HepG2 (cell line): Measurements from ENCODE around the gene IFNAR2. TPM values are rescaled to one million over a fixed set of nuclear protein-coding genes. Genes with fewer than 3 reads are reported as not detected.

Source experiments
- ATAC-seq: fragments of 200-7000 bp; cut with Tn5 transposase; 3 replicates; pipeline ENCODE4 v1.9.1; 2020; ENCODE audit warnings: mild to moderate bottlenecking, moderate library complexity
- BruUV-seq: library from RNA; stranded (reverse); fragments of 400-500 nt; replicated peaks from 2 replicates; lab custom pipeline; 2021; lab: Mats Ljungman, UMichigan
- CTCF ChIA-PET: fragments of 300-600 bp; formaldehyde crosslinking; extraction: SDS; loops from one replicate; lab custom pipeline; 2021; ENCODE audit warnings: low total read pairs, inconsistent platforms, low intra/inter-chr PET ratio; lab: Yijun Ruan, JAX
- POLR2A ChIA-PET: fragments of 350-600 bp; sonication (Branson Sonifier 250); formaldehyde crosslinking; loops from one replicate; lab custom pipeline; 2020; ENCODE audit warnings: antibody characterized with exemption, inconsistent platforms; lab: Yijun Ruan, JAX
- DNase-seq: peaks from one replicate; pipeline ENCODE4 v3.0.0-alpha.2; 2015; ENCODE audit warnings: low spot score
- FAIRE-seq: peaks from 3 replicates; lab custom pipeline; 2011; peaks lifted over from hg19 to GRCh38; lab: Jason Lieb, UNC
- H2AFZ ChIP-seq: one replicate; pipeline ENCODE4 v1.6.1; 2011; ENCODE audit warnings: low read length, inconsistent platforms
- H3K27ac ChIP-seq: fragments of 300-600 bp; 3 replicates; pipeline ENCODE4 v1.8.0; 2011; ENCODE audit warnings: mixed run types, mild to moderate bottlenecking, mixed read lengths, low read length, inconsistent platforms; ENCODE audit not compliant: insufficient read depth; ENCODE audit errors: extremely low read length
- H3K27me3 ChIP-seq, 2 experiments: fragments of 200-600 bp in 1 of 2; 2 replicates in 1 of 2; 3 replicates in 1 of 2; pipeline versions ENCODE4 v1.6.0 to v1.8.0; 2011; ENCODE audit warnings: low read length in 2 of 2, mild to moderate bottlenecking in 2 of 2, moderate library complexity in 2 of 2, inconsistent platforms in 1 of 2; ENCODE audit not compliant: insufficient read depth in 2 of 2, control insufficient read depth in 1 of 2
- H3K36me3 ChIP-seq, 2 experiments: fragments of 200-600 bp in 1 of 2; replicated peaks in 1 of 2; 2 replicates in 1 of 2; 3 replicates in 1 of 2; pipeline versions ENCODE4 v1.5.1 to v1.8.0; 2011; ENCODE audit warnings: low read length in 2 of 2, inconsistent platforms in 1 of 2; ENCODE audit not compliant: insufficient read depth in 2 of 2, control insufficient read depth in 1 of 2
- H3K4me1 ChIP-seq: 2 replicates; pipeline ENCODE4 v1.5.1; 2012; ENCODE audit warnings: low read length, inconsistent platforms; ENCODE audit not compliant: insufficient read depth
- H3K4me2 ChIP-seq: 2 replicates; pipeline ENCODE4 v1.6.0; 2011; ENCODE audit warnings: low read depth, low read length, inconsistent platforms
- H3K4me3 ChIP-seq, 3 experiments: fragments of 200-600 bp in 1 of 3; sonication (generic), shearing (Covaris generic) in 1 of 3; replicated peaks in 1 of 3; 2 replicates each; pipeline ENCODE4 v1.5.1; 2011 to 2016; ENCODE audit warnings: low read length in 3 of 3, inconsistent platforms in 2 of 3, low read depth in 2 of 3, mild to moderate bottlenecking in 2 of 3, control low read depth in 1 of 3, mixed read lengths in 1 of 3; ENCODE audit not compliant: insufficient read depth in 1 of 3
- H3K79me2 ChIP-seq: one replicate; pipeline ENCODE4 v1.6.1; 2011; ENCODE audit warnings: low read length, inconsistent platforms; ENCODE audit not compliant: insufficient read depth
- H3K9ac ChIP-seq: 2 replicates; pipeline ENCODE4 v1.6.0; 2011; ENCODE audit warnings: mild to moderate bottlenecking, low read depth, low read length, inconsistent platforms; ENCODE audit not compliant: insufficient read depth
- H3K9me3 ChIP-seq: 2 replicates; pipeline ENCODE4 v1.5.1; 2012; ENCODE audit warnings: mild to moderate bottlenecking, low read length
- H4K20me1 ChIP-seq: 2 replicates; pipeline ENCODE4 v1.6.0; 2011; ENCODE audit warnings: inconsistent platforms, mild to moderate bottlenecking, low read length, moderate library complexity; ENCODE audit not compliant: insufficient read depth
- BATF2 ChIP-seq: sonication (generic); formaldehyde crosslinking; IDR thresholded peaks from 2 replicates; pipeline ENCODE4 v1.8.0; 2022; ENCODE audit warnings: mild to moderate bottlenecking, missing genetic modification reagents, moderate library complexity
- ETV5 ChIP-seq: IDR thresholded peaks from 2 replicates; pipeline ENCODE4 v1.6.1; 2018; ENCODE audit warnings: missing biosample characterization, missing genetic modification reagents, inconsistent platforms, borderline replicate concordance
- GLI4 ChIP-seq: sonication (generic); formaldehyde crosslinking; IDR thresholded peaks from 2 replicates; pipeline ENCODE4 v1.5.1; 2020; ENCODE audit warnings: missing genetic modification reagents, mild to moderate bottlenecking, moderate library complexity, borderline replicate concordance
- NCOA5 ChIP-seq: sonication (generic); formaldehyde crosslinking; IDR thresholded peaks from 2 replicates; pipeline ENCODE4 v1.4.0; 2020; ENCODE audit warnings: missing genetic modification reagents
- RARG ChIP-seq: sonication (generic); formaldehyde crosslinking; IDR thresholded peaks from 2 replicates; pipeline ENCODE4 v1.4.0; 2020; ENCODE audit warnings: low read depth, mild to moderate bottlenecking, missing genetic modification reagents
- SIN3A ChIP-seq: IDR thresholded peaks from 2 replicates; pipeline ENCODE4 v1.6.1; 2011; ENCODE audit warnings: low read depth, mild to moderate bottlenecking, control low read depth, low read length, borderline replicate concordance
- SRF ChIP-seq: IDR thresholded peaks from 2 replicates; pipeline ENCODE4 v1.6.1; 2011; ENCODE audit warnings: mild to moderate bottlenecking, low read depth, low read length, moderate library complexity
- TP53 ChIP-seq: sonication (generic); formaldehyde crosslinking; conservative IDR thresholded peaks from 2 replicates; pipeline ENCODE4 v1.4.0; 2020; ENCODE audit warnings: missing genetic modification reagents
- YEATS2 ChIP-seq: sonication (generic); formaldehyde crosslinking; IDR thresholded peaks from 2 replicates; pipeline ENCODE4 v1.4.0; 2020; ENCODE audit warnings: missing genetic modification reagents, borderline replicate concordance
- ZBTB20 ChIP-seq: sonication (generic); formaldehyde crosslinking; IDR thresholded peaks from 2 replicates; pipeline ENCODE4 v1.8.1; 2023; ENCODE audit warnings: missing genetic modification reagents, low read depth, mild to moderate bottlenecking, borderline replicate concordance
- ZFP36L1 ChIP-seq: sonication (generic); formaldehyde crosslinking; IDR thresholded peaks from 2 replicates; pipeline ENCODE4 v1.8.0; 2022; ENCODE audit warnings: mild to moderate bottlenecking, missing genetic modification reagents, moderate library complexity
- ZNF576 ChIP-seq: sonication (generic); formaldehyde crosslinking; IDR thresholded peaks from 2 replicates; pipeline ENCODE4 v1.4.0; 2020; ENCODE audit warnings: mild to moderate bottlenecking, missing genetic modification reagents
- WGBS: methylation state at CpG from one replicate; pipeline ENCODE4 v1.1.6; 2017; ENCODE audit warnings: low lambda C conversion rate; 5-methylcytosine and 5-hydroxymethylcytosine counted together
- in situ Hi-C: cut with HindIII; loops from 2 replicates; pipeline ENCODE4 v1.10.0; 2017; ENCODE audit warnings: low pct_unique_long_range_greater_than_20kb; ENCODE audit not compliant: extremely low pct_ligation_motif_present
- intact Hi-C: fragments of 100-400 bp; cut with micrococcal nuclease; formaldehyde crosslinking; loops from one replicate; pipeline ENCODE4 v1.10.0; 2022; ENCODE audit not compliant: unreplicated experiment
- polyA plus RNA-seq, 8 experiments: library from polyadenylated mRNA; depleted of rRNA in 3 of 8; stranded (reverse) in 7 of 8; unstranded in 1 of 8; fragments of >200 nt; fragmentation: Illumina TruSeq in 4 of 8; extraction: Trizol in 4 of 8; gene quantifications; 2 replicates each; pipeline versions ENCODE4 v1.2.1 to v1.2.3, GENCODE V29; 2011 to 2016; ENCODE audit warnings: low read depth in 4 of 8, missing spikeins in 1 of 8, mixed read lengths in 1 of 8; ENCODE audit not compliant: insufficient read depth in 1 of 8
- total RNA-seq, 5 experiments: library from RNA; depleted of rRNA; stranded (reverse); fragments of >200 nt; fragmentation: Illumina TruSeq; extraction: Trizol; gene quantifications; 2 replicates each; pipeline ENCODE4 v1.2.3, GENCODE V29; 2016; ENCODE audit warnings: low read depth in 1 of 5
- TF ChIP-seq, protein P1 (sequence below): sonication (generic); formaldehyde crosslinking; IDR thresholded peaks from 2 replicates; pipeline ENCODE4 v1.5.0; 2020; ENCODE audit warnings: mild to moderate bottlenecking, missing genetic modification reagents, borderline replicate concordance

The IFNAR2 gene
- total and polyA plus RNA-seq, 2 of the 13 experiments (the other 11 are each of a cell fraction or from before 2014, with no cell fraction given) = 5.1 to 24.1 TPM

DNA sequence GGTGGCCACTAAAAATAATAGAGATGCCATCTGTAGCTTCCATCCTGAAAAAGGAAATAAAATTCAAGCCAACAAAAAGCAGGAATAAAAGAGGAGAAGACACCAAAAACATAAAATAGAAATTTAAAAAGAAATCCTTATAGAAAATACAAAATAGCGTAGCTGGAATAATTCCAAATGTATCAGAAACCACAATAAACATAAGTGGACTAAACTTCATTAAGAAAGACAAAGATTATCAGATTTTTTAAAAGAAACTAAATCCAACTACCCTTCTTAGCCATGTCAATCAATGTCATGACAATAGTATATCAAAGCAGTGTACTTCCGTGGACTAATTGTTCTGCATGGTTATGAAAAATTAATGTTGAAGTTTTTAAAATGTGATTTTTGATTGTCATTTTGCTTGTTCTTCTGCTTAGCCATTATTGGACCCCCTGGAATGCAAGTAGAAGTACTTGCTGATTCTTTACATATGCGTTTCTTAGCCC, 49.6 kb downstream of the IFNAR2 start:
- WGBS = 98% methylated on average over 3 of the region's 3 CpGs
- ChIA-PET CTCF (no interaction called here), POLR2A (no interaction called here)
- ATAC-seq (no peak), FAIRE-seq (no peak), DNase-seq (no peak)
- H3K9me3 ChIP-seq = no peaks in the 10 kb centered on the region
- no peak overlapping the region for H2AFZ ChIP-seq
- no peaks in the 10 kb centered on the region for H4K20me1 ChIP-seq
- H3K4me3 ChIP-seq = no peak overlapping the region
- BruUV-seq = no TSS peak
- H3K4me2 ChIP-seq = no peak overlapping the region
- H3K4me1 ChIP-seq = no peaks in the 10 kb centered on the region
- H3K36me3 ChIP-seq = peaks cover 8 to 30% of the 10 kb centered on the region in 2 experiments
- intact Hi-C loops (no loop called here), in situ Hi-C loops (no loop called here)
- H3K79me2 ChIP-seq = no peaks in the 10 kb centered on the region
- H3K27me3 ChIP-seq = no peaks in the 10 kb centered on the region
- no peak overlapping the region for H3K27ac ChIP-seq
- no peak overlapping the region for H3K9ac ChIP-seq
- TF ChIP-seq RARG (no peak), NCOA5 (CRISPR knock-in tag) (no peak), BATF2 (CRISPR knock-in tag) (no peak), YEATS2 (CRISPR knock-in tag) (no peak), GLI4 (CRISPR knock-in tag) (no peak), TP53 (CRISPR knock-in tag) (no peak), ZNF576 (CRISPR knock-in tag) (no peak), ZBTB20 (CRISPR knock-in tag) (no peak), SRF (no peak), ZFP36L1 (CRISPR knock-in tag) (no peak), SIN3A (no peak), ETV5 (CRISPR knock-in tag) (no peak)
- TF ChIP-seq, protein P1, sequence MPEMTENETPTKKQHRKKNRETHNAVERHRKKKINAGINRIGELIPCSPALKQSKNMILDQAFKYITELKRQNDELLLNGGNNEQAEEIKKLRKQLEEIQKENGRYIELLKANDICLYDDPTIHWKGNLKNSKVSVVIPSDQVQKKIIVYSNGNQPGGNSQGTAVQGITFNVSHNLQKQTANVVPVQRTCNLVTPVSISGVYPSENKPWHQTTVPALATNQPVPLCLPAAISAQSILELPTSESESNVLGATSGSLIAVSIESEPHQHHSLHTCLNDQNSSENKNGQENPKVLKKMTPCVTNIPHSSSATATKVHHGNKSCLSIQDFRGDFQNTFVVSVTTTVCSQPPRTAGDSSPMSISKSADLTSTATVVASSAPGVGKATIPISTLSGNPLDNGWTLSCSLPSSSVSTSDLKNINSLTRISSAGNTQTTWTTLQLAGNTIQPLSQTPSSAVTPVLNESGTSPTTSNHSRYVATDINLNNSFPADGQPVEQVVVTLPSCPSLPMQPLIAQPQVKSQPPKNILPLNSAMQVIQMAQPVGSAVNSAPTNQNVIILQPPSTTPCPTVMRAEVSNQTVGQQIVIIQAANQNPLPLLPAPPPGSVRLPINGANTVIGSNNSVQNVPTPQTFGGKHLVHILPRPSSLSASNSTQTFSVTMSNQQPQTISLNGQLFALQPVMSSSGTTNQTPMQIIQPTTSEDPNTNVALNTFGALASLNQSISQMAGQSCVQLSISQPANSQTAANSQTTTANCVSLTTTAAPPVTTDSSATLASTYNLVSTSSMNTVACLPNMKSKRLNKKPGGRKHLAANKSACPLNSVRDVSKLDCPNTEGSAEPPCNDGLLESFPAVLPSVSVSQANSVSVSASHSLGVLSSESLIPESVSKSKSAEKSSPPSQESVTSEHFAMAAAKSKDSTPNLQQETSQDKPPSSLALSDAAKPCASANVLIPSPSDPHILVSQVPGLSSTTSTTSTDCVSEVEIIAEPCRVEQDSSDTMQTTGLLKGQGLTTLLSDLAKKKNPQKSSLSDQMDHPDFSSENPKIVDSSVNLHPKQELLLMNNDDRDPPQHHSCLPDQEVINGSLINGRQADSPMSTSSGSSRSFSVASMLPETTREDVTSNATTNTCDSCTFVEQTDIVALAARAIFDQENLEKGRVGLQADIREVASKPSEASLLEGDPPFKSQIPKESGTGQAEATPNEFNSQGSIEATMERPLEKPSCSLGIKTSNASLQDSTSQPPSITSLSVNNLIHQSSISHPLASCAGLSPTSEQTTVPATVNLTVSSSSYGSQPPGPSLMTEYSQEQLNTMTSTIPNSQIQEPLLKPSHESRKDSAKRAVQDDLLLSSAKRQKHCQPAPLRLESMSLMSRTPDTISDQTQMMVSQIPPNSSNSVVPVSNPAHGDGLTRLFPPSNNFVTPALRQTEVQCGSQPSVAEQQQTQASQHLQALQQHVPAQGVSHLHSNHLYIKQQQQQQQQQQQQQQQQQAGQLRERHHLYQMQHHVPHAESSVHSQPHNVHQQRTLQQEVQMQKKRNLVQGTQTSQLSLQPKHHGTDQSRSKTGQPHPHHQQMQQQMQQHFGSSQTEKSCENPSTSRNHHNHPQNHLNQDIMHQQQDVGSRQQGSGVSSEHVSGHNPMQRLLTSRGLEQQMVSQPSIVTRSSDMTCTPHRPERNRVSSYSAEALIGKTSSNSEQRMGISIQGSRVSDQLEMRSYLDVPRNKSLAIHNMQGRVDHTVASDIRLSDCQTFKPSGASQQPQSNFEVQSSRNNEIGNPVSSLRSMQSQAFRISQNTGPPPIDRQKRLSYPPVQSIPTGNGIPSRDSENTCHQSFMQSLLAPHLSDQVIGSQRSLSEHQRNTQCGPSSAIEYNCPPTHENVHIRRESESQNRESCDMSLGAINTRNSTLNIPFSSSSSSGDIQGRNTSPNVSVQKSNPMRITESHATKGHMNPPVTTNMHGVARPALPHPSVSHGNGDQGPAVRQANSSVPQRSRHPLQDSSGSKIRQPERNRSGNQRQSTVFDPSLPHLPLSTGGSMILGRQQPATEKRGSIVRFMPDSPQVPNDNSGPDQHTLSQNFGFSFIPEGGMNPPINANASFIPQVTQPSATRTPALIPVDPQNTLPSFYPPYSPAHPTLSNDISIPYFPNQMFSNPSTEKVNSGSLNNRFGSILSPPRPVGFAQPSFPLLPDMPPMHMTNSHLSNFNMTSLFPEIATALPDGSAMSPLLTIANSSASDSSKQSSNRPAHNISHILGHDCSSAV (CRISPR knock-in tag) = no peak
